ENCODE measurements around the gene LSR.

Gene LSR

GRCh38 chr19:35247526-35248309, 1.1 kb upstream of the LSR start:
- peak; percentile 71 for DNase-seq (ENCODE audit: low spot score)

- DNase-seq (ENCODE audit: low spot score), result peak; percentile 58
Measured at GRCh38 chr19:35249146-35249847, 495 bp downstream of the LSR start.

GRCh38 chr19:35249848-35250711, 1.3 kb downstream of the LSR start:
- no peak for DNase-seq (ENCODE audit: low spot score)

GRCh38 chr19:35251456-35251855, 2.7 kb downstream of the LSR start:
- DNase-seq (ENCODE audit: low spot score), result no peak

GRCh38 chr19:35253316-35254286, 4.8 kb downstream of the LSR start:
- no peak for DNase-seq (ENCODE audit: low spot score)

- DNase-seq (ENCODE audit: low spot score), result no peak
Measured at GRCh38 chr19:35254341-35255297, 5.8 kb downstream of the LSR start.

- DNase-seq (ENCODE audit: low spot score), result no peak
Measured at GRCh38 chr19:35256566-35256965, 7.8 kb downstream of the LSR start.

GRCh38 chr19:35257113-35257461, 8.3 kb downstream of the LSR start:
- no peak for DNase-seq (ENCODE audit: low spot score)

- no peak for DNase-seq (ENCODE audit: low spot score)
Measured at GRCh38 chr19:35260694-35261304, 12.0 kb downstream of the LSR start.

- DNase-seq (ENCODE audit: low spot score), result no peak
Measured at GRCh38 chr19:35261356-35262100, 12.7 kb downstream of the LSR start.

GRCh38 chr19:35262101-35262761, 13.4 kb downstream of the LSR start:
- DNase-seq (ENCODE audit: low spot score), result no peak

GRCh38 chr19:35264268-35265125, 15.7 kb downstream of the LSR start:
- DNase-seq (ENCODE audit: low spot score), result no peak

GRCh38 chr19:35265126-35265899, 16.5 kb downstream of the LSR start:
- DNase-seq (ENCODE audit: low spot score), result no peak

GRCh38 chr19:35265900-35266519, 17.2 kb downstream of the LSR start:
- DNase-seq (ENCODE audit: low spot score), result no peak

- no peak for DNase-seq (ENCODE audit: low spot score)
Measured at GRCh38 chr19:35266520-35267352, 17.9 kb downstream of the LSR start.
